Tibial artery (tissue), 4 donors: ENCODE data around the gene GRID2IP.

Experiments used
- DNase-seq, 2 donors: peaks; one replicate each; pipeline ENCODE4 v3.0.0-alpha.2; 2019
- H3K27ac ChIP-seq, 2 donors: fragments of 200-600 bp; sonication (generic) in 1 of 2; 1 replicate in 1 of 2; 2 replicates in 1 of 2; pipeline ENCODE4 v1.5.1; 2018 to 2019; ENCODE audit warnings: mild to moderate bottlenecking in 1 of 2
- H3K27me3 ChIP-seq, 2 donors: fragments of 200-600 bp; sonication (generic) in 1 of 2; one replicate each; pipeline versions ENCODE4 v1.5.1 to v1.6.0; 2016 to 2019
- H3K36me3 ChIP-seq, 3 donors: fragments of 200-600 bp; sonication (generic) in 2 of 3; one replicate each; pipeline ENCODE4 v1.5.1; 2016 to 2019; ENCODE audit warnings: mild to moderate bottlenecking in 2 of 3
- H3K4me1 ChIP-seq, 4 donors: fragments of 200-600 bp; sonication (generic) in 2 of 4; 1 replicate in 3 of 4; 2 replicates in 1 of 4; pipeline ENCODE4 v1.5.1; 2016 to 2019
- H3K4me3 ChIP-seq, 2 donors: fragments of 200-600 bp; sonication (generic) in 1 of 2; 1 replicate in 1 of 2; 2 replicates in 1 of 2; pipeline ENCODE4 v1.5.1; 2018 to 2019; ENCODE audit warnings: mild to moderate bottlenecking in 2 of 2
- H3K9me3 ChIP-seq, 3 donors: fragments of 200-600 bp; sonication (generic) in 1 of 3; one replicate each; pipeline ENCODE4 v1.5.1; 2016 to 2019
- CTCF ChIP-seq, 2 experiments: fragments of 200-600 bp in 1 of 2; fragments of 450-650 bp in 1 of 2; IDR thresholded peaks; one replicate each; pipeline ENCODE4 v1.5.1; 2017 to 2019; ENCODE audit warnings: antibody characterized with exemption in 2 of 2, mild to moderate bottlenecking in 1 of 2, moderate library complexity in 1 of 2
- intact Hi-C: fragments of 100-400 bp; cut with DNase I; formaldehyde crosslinking; loops from one replicate; pipeline ENCODE4 v1.15.0; 2023; ENCODE audit warnings: low total_unique reads

GRID2IP gene

DNA sequence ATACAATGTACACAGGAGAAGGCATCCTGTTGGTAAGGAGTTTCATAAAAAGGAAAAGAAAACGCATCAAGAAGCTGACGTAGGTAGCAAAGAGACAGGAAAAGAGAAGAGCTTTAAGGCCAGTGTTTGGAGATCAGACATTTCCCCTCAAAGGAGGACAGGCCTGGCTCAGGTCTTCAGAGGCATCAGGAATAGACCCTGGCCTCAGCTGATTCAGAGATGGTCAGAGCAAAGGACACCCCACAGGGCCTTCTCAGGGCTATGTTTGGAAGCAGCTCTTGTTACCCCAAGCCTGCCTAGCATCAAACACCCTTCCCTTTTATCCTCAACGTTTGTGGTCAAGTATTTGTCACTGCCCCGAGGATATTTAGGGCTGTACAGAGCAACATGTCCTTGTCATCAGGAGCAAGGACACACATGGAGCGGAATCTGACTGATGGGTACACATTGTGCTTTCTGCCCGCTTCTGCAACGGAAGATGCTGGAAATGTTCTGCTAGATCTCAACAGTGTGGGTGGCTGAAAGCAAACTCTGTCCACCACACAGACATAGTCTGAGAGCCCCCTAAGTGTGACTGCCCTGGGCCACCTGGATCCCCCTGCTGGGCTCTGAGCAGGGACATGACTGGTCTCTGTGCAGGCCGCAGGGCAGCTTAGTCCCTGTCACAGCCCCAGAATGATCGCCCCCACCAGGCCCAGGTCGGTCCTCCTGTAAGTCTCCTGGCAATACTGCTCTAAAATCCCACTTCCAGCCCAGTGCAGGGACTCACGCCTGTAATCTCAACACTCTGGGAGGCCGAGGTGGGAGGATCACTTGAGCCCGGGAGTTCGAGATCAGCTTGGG, 25.0 kb upstream of the GRID2IP start:
- no peak for TF ChIP-seq CTCF (IDR thresholded peaks at IDR 0.05)
- peak overlapping the region; percentile 91 to 96 for H3K27ac ChIP-seq
- peaks cover 0 to 17% (median 7%) of the 10 kb centered on the region in 3 donors for H3K36me3 ChIP-seq
- peaks cover 0 to 2% of the 10 kb centered on the region in 2 donors for H3K27me3 ChIP-seq
- DNase-seq: no peak
- intact Hi-C loops: no loop called here
- H3K4me1 ChIP-seq: peaks cover 0 to 13% (median 0%) of the 10 kb centered on the region in 4 donors
- no peaks in the 10 kb centered on the region for H3K9me3 ChIP-seq
- H3K4me3 ChIP-seq: peak overlapping the region; percentile 64 to 65

DNA sequence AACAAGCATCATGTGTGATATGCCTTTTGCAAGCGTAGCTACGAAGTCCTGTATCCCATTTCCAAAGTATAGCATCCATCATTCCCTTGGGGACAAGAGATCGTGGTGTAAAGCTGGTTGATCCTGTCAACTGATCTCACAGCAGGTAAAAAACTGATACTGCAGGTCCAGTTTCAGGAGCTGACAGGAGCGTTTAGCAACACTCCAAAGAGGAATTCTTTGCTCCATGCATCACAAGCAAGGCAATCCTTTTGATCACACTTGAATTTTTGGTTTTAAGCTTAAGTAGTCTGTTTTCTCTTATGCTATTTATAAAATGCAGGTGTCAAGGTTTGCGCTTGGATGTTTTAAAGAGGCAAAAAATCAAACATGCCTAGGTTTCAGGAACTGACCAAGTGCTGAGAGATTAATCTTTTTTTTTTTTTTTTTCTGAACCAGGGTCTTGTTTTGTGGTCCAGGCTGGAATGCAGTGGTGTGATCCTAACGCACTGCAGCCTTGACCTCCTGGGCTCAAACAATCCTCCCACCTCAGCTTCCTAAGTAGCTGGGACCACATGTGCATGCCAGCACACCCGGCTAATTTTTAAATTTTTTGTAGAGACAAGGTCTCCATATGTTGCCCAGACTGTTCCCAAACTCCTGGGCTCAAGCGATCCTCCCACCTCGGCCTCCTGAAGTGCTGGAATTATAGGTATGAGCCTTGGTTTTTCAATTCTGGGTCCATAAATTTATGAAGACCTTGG, 24.2 kb upstream of the GRID2IP start:
- Histone ChIP-seq H3K27ac (no peak overlapping the region), H3K27me3 (peaks cover 0 to 2% of the 10 kb centered on the region in 2 donors), H3K36me3 (peaks cover 0 to 9% (median 0%) of the 10 kb centered on the region in 3 donors), H3K9me3 (no peaks in the 10 kb centered on the region), H3K4me3 (no peak overlapping the region), H3K4me1 (peaks cover 0 to 13% (median 0%) of the 10 kb centered on the region in 4 donors)
- no peak for TF ChIP-seq CTCF (IDR thresholded peaks at IDR 0.05)
- intact Hi-C loops: no loop called here
- DNase-seq: no peak

DNA sequence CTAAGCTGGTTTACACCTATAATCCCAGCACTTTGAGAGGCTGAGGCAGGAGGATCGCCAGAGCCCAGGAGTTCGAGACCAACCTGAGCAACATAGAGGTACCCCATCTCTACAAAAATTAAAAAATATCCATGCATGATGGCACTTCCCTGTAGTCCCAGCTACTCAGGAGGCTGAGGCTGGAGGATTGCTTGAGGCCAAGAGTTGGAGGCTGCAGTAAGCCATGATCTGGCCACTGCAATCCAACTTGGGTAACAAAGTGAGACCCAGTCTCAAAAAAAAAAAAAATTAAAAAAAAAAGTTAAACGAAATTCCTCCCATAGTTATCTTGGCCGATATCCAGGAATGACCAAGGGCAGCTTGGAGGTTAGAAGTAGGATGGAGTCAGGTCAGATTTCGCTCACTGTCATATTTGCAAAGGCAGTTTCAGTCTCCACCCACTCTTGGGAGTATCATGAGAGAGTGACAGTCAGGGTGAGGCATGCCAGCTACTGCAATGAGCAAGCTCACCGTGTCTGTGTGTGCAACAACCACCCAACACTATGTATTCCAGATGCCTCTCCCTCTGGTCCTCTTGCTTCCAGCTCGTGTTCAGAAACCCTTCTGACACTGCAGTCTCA, 20.0 kb upstream of the GRID2IP start:
- no peak for DNase-seq
- Histone ChIP-seq H3K4me1 (no peaks in the 10 kb centered on the region), H3K27me3 (peaks cover 0 to 2% of the 10 kb centered on the region in 2 donors), H3K27ac (no peak overlapping the region), H3K9me3 (no peaks in the 10 kb centered on the region), H3K4me3 (no peak overlapping the region), H3K36me3 (no peaks in the 10 kb centered on the region)
- no peak for TF ChIP-seq CTCF (IDR thresholded peaks at IDR 0.05)
- intact Hi-C loops: no loop called here

DNA sequence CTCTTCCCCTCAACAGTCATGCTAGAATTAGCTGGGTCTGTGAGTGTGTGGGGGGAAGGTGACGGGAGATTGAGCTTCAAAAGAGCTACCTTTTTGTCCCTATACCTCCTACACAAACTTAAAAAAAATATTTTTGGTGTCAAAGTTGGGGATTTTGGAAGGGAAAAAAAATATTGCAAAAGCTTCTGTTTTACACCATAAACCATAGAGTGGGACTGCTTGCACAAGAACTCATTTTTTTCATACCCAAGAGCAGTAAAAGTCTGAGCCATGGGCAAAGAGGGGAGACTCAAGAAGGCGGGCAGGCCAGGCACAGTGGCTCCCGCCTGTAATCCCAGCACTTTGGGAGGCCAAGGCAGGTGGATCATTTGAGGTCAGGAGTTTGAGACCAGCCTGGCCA, 16.6 kb upstream of the GRID2IP start:
- no peak for TF ChIP-seq CTCF (IDR thresholded peaks at IDR 0.05)
- no peaks in the 10 kb centered on the region for H3K9me3 ChIP-seq
- no peak overlapping the region for H3K4me3 ChIP-seq
- no peaks in the 10 kb centered on the region for H3K36me3 ChIP-seq
- intact Hi-C loops: no loop called here
- H3K27ac ChIP-seq: no peak overlapping the region
- H3K27me3 ChIP-seq: peaks cover 0 to 2% of the 10 kb centered on the region in 2 donors
- H3K4me1 ChIP-seq: peaks cover 0 to 4% (median 1%) of the 10 kb centered on the region in 4 donors
- no peak for DNase-seq

GRCh38 chr7:6565655-6566054, 14.4 kb upstream of the GRID2IP start:
- intact Hi-C loops: no loop called here
- H3K27ac ChIP-seq: no peak overlapping the region
- no peaks in the 10 kb centered on the region for H3K27me3 ChIP-seq
- no peak for TF ChIP-seq CTCF (IDR thresholded peaks at IDR 0.05)
- H3K4me3 ChIP-seq: no peak overlapping the region
- no peak for DNase-seq
- no peaks in the 10 kb centered on the region for H3K36me3 ChIP-seq
- no peaks in the 10 kb centered on the region for H3K9me3 ChIP-seq
- peaks cover 0 to 4% (median 1%) of the 10 kb centered on the region in 4 donors for H3K4me1 ChIP-seq
